ENCODE results near the gene DCAF5. TPM values are rescaled to one million over a fixed set of nuclear protein-coding genes. Genes with fewer than 3 reads are reported as not detected.
A peak's percentile ranks its signal among the peaks of the same experiment; 100 is the strongest.

DCAF5 gene
- total RNA-seq, 1 donor from 2014 or later, result 54.9 TPM

GRCh38 chr14:69132513-69133181, 20.3 kb downstream of the DCAF5 start:
- Mint-ChIP-seq H3K27me3 (no peaks in the 10 kb centered on the region), H3K36me3 (peaks cover 3% of the 10 kb centered on the region), H3K4me3 (no peak overlapping the region), H3K4me1 (ENCODE audit: unreplicated experiment) (peaks cover 40% of the 10 kb centered on the region), H3K27ac (peak overlapping the region; percentile 21), H3K9me3 (no peaks in the 10 kb centered on the region)
- no peak for TF ChIP-seq CTCF (conservative IDR thresholded peaks at IDR 0.05)
- DNase-seq (ENCODE audit: extremely low spot score, unreplicated experiment), result no peak

- Mint-ChIP-seq H3K27ac (no peak overlapping the region), H3K27me3 (no peaks in the 10 kb centered on the region), H3K36me3 (no peaks in the 10 kb centered on the region), H3K9me3 (no peaks in the 10 kb centered on the region), H3K4me3 (no peak overlapping the region), H3K4me1 (ENCODE audit: unreplicated experiment) (peaks cover 35% of the 10 kb centered on the region)
- DNase-seq (ENCODE audit: extremely low spot score, unreplicated experiment), result no peak
- TF ChIP-seq CTCF (conservative IDR thresholded peaks at IDR 0.05), result no peak
These were observed 21.7 kb downstream of the DCAF5 start for GRCh38 chr14:69131176-69131575.

- H3K4me1 Mint-ChIP-seq (ENCODE audit: unreplicated experiment), result peaks cover 27% of the 10 kb centered on the region
- TF ChIP-seq CTCF (conservative IDR thresholded peaks at IDR 0.05), result peak; percentile 99
These were observed 23.5 kb downstream of the DCAF5 start for GRCh38 chr14:69129264-69129880.

GRCh38 chr14:69118305-69118704, 34.6 kb downstream of the DCAF5 start:
- H3K27ac Mint-ChIP-seq, result no peak overlapping the region
- H3K4me3 Mint-ChIP-seq, result no peak overlapping the region
- peaks cover 4% of the 10 kb centered on the region for H3K4me1 Mint-ChIP-seq (ENCODE audit: unreplicated experiment)
- H3K27me3 Mint-ChIP-seq, result no peaks in the 10 kb centered on the region
- H3K9me3 Mint-ChIP-seq, result no peaks in the 10 kb centered on the region
- TF ChIP-seq CTCF (conservative IDR thresholded peaks at IDR 0.05), result no peak
- peaks cover 27% of the 10 kb centered on the region for H3K36me3 Mint-ChIP-seq
- DNase-seq (ENCODE audit: extremely low spot score, unreplicated experiment), result no peak

More at GRCh38 chr14:69129264-69129880, 23.5 kb downstream of the DCAF5 start:
- no peak for DNase-seq (ENCODE audit: extremely low spot score, unreplicated experiment)
- H3K9me3 Mint-ChIP-seq, result no peaks in the 10 kb centered on the region
- H3K27ac Mint-ChIP-seq, result peak overlapping the region; percentile 26
- H3K27me3 Mint-ChIP-seq, result no peaks in the 10 kb centered on the region
- no peaks in the 10 kb centered on the region for H3K36me3 Mint-ChIP-seq
- H3K4me3 Mint-ChIP-seq, result no peak overlapping the region

- H3K27ac Mint-ChIP-seq, result no peak overlapping the region
- DNase-seq (ENCODE audit: extremely low spot score, unreplicated experiment), result no peak
- H3K36me3 Mint-ChIP-seq, result peaks cover 27% of the 10 kb centered on the region
- no peaks in the 10 kb centered on the region for H3K9me3 Mint-ChIP-seq
- no peak overlapping the region for H3K4me3 Mint-ChIP-seq
- no peak for TF ChIP-seq CTCF (conservative IDR thresholded peaks at IDR 0.05)
- peaks cover 4% of the 10 kb centered on the region for H3K4me1 Mint-ChIP-seq (ENCODE audit: unreplicated experiment)
- H3K27me3 Mint-ChIP-seq, result no peaks in the 10 kb centered on the region
These were observed 35.7 kb downstream of the DCAF5 start for GRCh38 chr14:69117020-69117767.

Measured in type B pancreatic cell (in vitro differentiated cells).